Left ventricle myocardium superior (tissue), 1 donor: ENCODE data around the gene NCAM2. TPM values are rescaled to one million over a fixed set of nuclear protein-coding genes. Genes with fewer than 3 reads are reported as not detected.
"Not testable (repeated sequence)": the region's sequence is repeated elsewhere in the genome, so short reads cannot be mapped to it uniquely, and the experiment has no call there.

Experiments
- ATAC-seq: fragments of 200-7000 bp; cut with Tn5 transposase; one replicate; pipeline ENCODE4 v1.9.1; 2020; ENCODE audit warnings: mild to moderate bottlenecking, moderate library complexity
- DNase-seq: peaks from one replicate; pipeline ENCODE4 v3.0.0-alpha.2; 2020
- intact Hi-C: fragments of 100-400 bp; cut with micrococcal nuclease; formaldehyde crosslinking; loops from one replicate; pipeline ENCODE4 v1.11.0; 2022
- total RNA-seq: library from RNA; stranded (reverse); fragmentation: NEBNext Ultra II Directional; extraction: Animal tissue kit (Norgen Biotek cat#: 25700); gene quantifications from one replicate; pipeline ENCODE4 v1.2.1, GENCODE V29; 2021
- donor health status: DM: no; HTN: yes; CAD: no; lungs with severe emphysema.

NCAM2 gene
- total RNA-seq, 1 donor from 2014 or later = 4.4 TPM

- intact Hi-C loops = no loop called here
- no peak for DNase-seq
- ATAC-seq = no peak
Observed at GRCh38 chr21:21384977-21385376, 386.8 kb downstream of the NCAM2 start.

GRCh38 chr21:21385404-21385803 lies 387.2 kb downstream of the NCAM2 start:
- ATAC-seq = no peak
- intact Hi-C loops = no loop called here

GRCh38 chr21:21387916-21388315 lies 389.7 kb downstream of the NCAM2 start:
- ATAC-seq (no peak), DNase-seq (no peak)
- intact Hi-C loops = no loop called here

More at GRCh38 chr21:21385404-21385803, 387.2 kb downstream of the NCAM2 start:
- DNase-seq = no peak

- DNase-seq (no peak), ATAC-seq (no peak)
- intact Hi-C loops = no loop called here
Observed at GRCh38 chr21:21394064-21394463, 395.9 kb downstream of the NCAM2 start.

- intact Hi-C loops = no loop called here
- ATAC-seq (no peak), DNase-seq (no peak)
Observed at GRCh38 chr21:21396424-21396823, 398.2 kb downstream of the NCAM2 start.

- ATAC-seq = no peak
- no peak for DNase-seq
- intact Hi-C loops = no loop called here
Observed at GRCh38 chr21:21397464-21397863, 399.3 kb downstream of the NCAM2 start.

- DNase-seq = no peak
- ATAC-seq = no peak
- intact Hi-C loops = no loop called here
Observed at GRCh38 chr21:21401444-21401843, 403.2 kb downstream of the NCAM2 start.

- DNase-seq, ATAC-seq, intact Hi-C loops: not testable (repeated sequence)
Observed at GRCh38 chr21:21402187-21402586, 404.0 kb downstream of the NCAM2 start.

GRCh38 chr21:21404261-21404660 lies 406.1 kb downstream of the NCAM2 start:
- intact Hi-C loops = not testable (repeated sequence)

GRCh38 chr21:21406921-21407320 lies 408.7 kb downstream of the NCAM2 start:
- no peak for DNase-seq
- intact Hi-C loops = no loop called here
- no peak for ATAC-seq

More at GRCh38 chr21:21404261-21404660, 406.1 kb downstream of the NCAM2 start:
- ATAC-seq, DNase-seq: not testable (repeated sequence)

- ATAC-seq = no peak
- intact Hi-C loops = no loop called here
- no peak for DNase-seq
Observed at GRCh38 chr21:21412096-21412495, 413.9 kb downstream of the NCAM2 start.

- DNase-seq (no peak), ATAC-seq (no peak)
- intact Hi-C loops = no loop called here
Observed at GRCh38 chr21:21415741-21416140, 417.5 kb downstream of the NCAM2 start.

- intact Hi-C loops = no loop called here
- DNase-seq (no peak), ATAC-seq (no peak)
Observed at GRCh38 chr21:21434944-21435343, 436.7 kb downstream of the NCAM2 start.

GRCh38 chr21:21436012-21436534 lies 437.9 kb downstream of the NCAM2 start:
- DNase-seq (no peak), ATAC-seq (no peak)
- intact Hi-C loops = no loop called here

GRCh38 chr21:21439761-21440160 lies 441.6 kb downstream of the NCAM2 start:
- no peak for DNase-seq

GRCh38 chr21:21457077-21457476 lies 458.9 kb downstream of the NCAM2 start:
- DNase-seq (no peak), ATAC-seq (no peak)
- intact Hi-C loops = no loop called here

More at GRCh38 chr21:21439761-21440160, 441.6 kb downstream of the NCAM2 start:
- no peak for ATAC-seq
- intact Hi-C loops = no loop called here

- DNase-seq (no peak), ATAC-seq (no peak)
- intact Hi-C loops = no loop called here
Observed at GRCh38 chr21:21458124-21458631, 460.0 kb downstream of the NCAM2 start.

GRCh38 chr21:21460979-21461378 lies 462.8 kb downstream of the NCAM2 start:
- intact Hi-C loops = no loop called here
- DNase-seq = no peak
- ATAC-seq = no peak

- intact Hi-C loops = no loop called here
- ATAC-seq = no peak
- no peak for DNase-seq
Observed at GRCh38 chr21:21463456-21463855, 465.2 kb downstream of the NCAM2 start.

GRCh38 chr21:21464684-21465083 lies 466.5 kb downstream of the NCAM2 start:
- no peak for ATAC-seq
- intact Hi-C loops = no loop called here
- DNase-seq = no peak

- no peak for DNase-seq
- intact Hi-C loops = no loop called here
- no peak for ATAC-seq
Observed at GRCh38 chr21:21466752-21467151, 468.5 kb downstream of the NCAM2 start.
